Sigmoid colon (tissue), 7 donors: ENCODE data around the gene OSER1. TPM values are rescaled to one million over a fixed set of nuclear protein-coding genes. Genes with fewer than 3 reads are reported as not detected.

Experiments
- DNase-seq: peaks from one replicate; pipeline ENCODE4 v3.0.0-alpha.2; 2019
- H3K27ac ChIP-seq, 4 donors: fragments of 200-600 bp; sonication (generic); one replicate each; pipeline ENCODE4 v1.5.1; 2016 to 2019; ENCODE audit warnings: mild to moderate bottlenecking in 1 of 4
- H3K27me3 ChIP-seq, 3 donors: fragments of 200-600 bp; sonication (generic); one replicate each; pipeline ENCODE4 v1.5.1; 2019; ENCODE audit warnings: mild to moderate bottlenecking in 1 of 3
- H3K36me3 ChIP-seq, 4 donors: fragments of 200-600 bp; sonication (generic); one replicate each; pipeline ENCODE4 v1.5.1; 2016 to 2019
- H3K4me1 ChIP-seq, 4 donors: fragments of 200-600 bp; sonication (generic); one replicate each; pipeline ENCODE4 v1.5.1; 2017 to 2019
- H3K4me3 ChIP-seq, 4 donors: fragments of 200-600 bp; sonication (generic); one replicate each; pipeline ENCODE4 v1.5.1; 2017 to 2019; ENCODE audit warnings: mild to moderate bottlenecking in 2 of 4, moderate library complexity in 1 of 4
- H3K9me3 ChIP-seq, 4 donors: fragments of 200-600 bp in 3 of 4; sonication (generic) in 3 of 4; one replicate each; pipeline versions ENCODE4 v1.5.1 to v1.6.1; 2013 to 2019
- CTCF ChIP-seq, 4 experiments: fragments of 450-650 bp in 3 of 4; fragments of 200-600 bp in 1 of 4; IDR thresholded peaks; one replicate each; pipeline ENCODE4 v1.5.1; 2016 to 2019; ENCODE audit warnings: antibody characterized with exemption in 4 of 4, mild to moderate bottlenecking in 3 of 4, moderate library complexity in 2 of 4
- EP300 ChIP-seq, 4 donors: sonication (generic); formaldehyde crosslinking; IDR thresholded peaks; one replicate each; pipeline ENCODE4 v1.6.1; 2017; ENCODE audit warnings: antibody characterized with exemption in 4 of 4
- POLR2A ChIP-seq, 2 donors: fragments of 450-650 bp; IDR thresholded peaks; one replicate each; pipeline ENCODE4 v1.6.1; 2016; ENCODE audit warnings: antibody characterized with exemption in 2 of 2, mild to moderate bottlenecking in 2 of 2, moderate library complexity in 2 of 2
- POLR2AphosphoS5 ChIP-seq, 4 donors: sonication (generic); formaldehyde crosslinking; IDR thresholded peaks; one replicate each; pipeline ENCODE4 v1.6.1; 2017; ENCODE audit warnings: antibody characterized with exemption in 4 of 4
- WGBS, 2 donors: extraction: QIAGEN DNeasy Blood & Tissue Kit; methylation state at CpG; one replicate each; pipeline ENCODE4 v1.1.7; 2013; 5-methylcytosine and 5-hydroxymethylcytosine counted together
- intact Hi-C: fragments of 100-400 bp; cut with DNase I; formaldehyde crosslinking; loops from one replicate; pipeline ENCODE4 v1.15.1; 2023
- polyA plus RNA-seq, 3 donors: library from polyadenylated mRNA; stranded (reverse); fragments of 200-250 nt; gene quantifications; one replicate each; pipeline ENCODE4 v1.2.3, GENCODE V29; 2013
- total RNA-seq, 4 donors: library from RNA; depleted of rRNA; stranded (reverse); fragments of >200 nt; gene quantifications; one replicate each; pipeline ENCODE4 v1.1.0, GENCODE V29; 2016
- donor health status: healthy with polysubstance abuse.
- donor health status: Bipolar disorder and iron deficiency.
- donor health status: healthy.

The OSER1 gene
- total and polyA plus RNA-seq, 7 donors, result 28.5 to 90.5 (median 47.4) TPM

- peak overlapping the region; percentile 80 to 92 (median 92) for H3K27ac ChIP-seq
- WGBS, 2 donors, result 82 to 86% methylated on average over 14 of the region's 14 CpGs
- H3K4me3 ChIP-seq, result no peak overlapping the region
- peaks cover 0 to 8% (median 0%) of the 10 kb centered on the region in 4 donors for H3K36me3 ChIP-seq
- H3K9me3 ChIP-seq, result no peaks in the 10 kb centered on the region
- H3K4me1 ChIP-seq, result peaks cover 0 to 83% (median 77%) of the 10 kb centered on the region in 4 donors
- peak in 1 of 4 donors; percentile 26 for TF ChIP-seq POLR2AphosphoS5 (IDR thresholded peaks at IDR 0.05)
- no peak for TF ChIP-seq POLR2A (IDR thresholded peaks at IDR 0.05)
- no peak for TF ChIP-seq CTCF (IDR thresholded peaks at IDR 0.05)
- peak in 1 of 4 donors; percentile 22 for TF ChIP-seq EP300 (IDR thresholded peaks at IDR 0.05)
- intact Hi-C loops, result loop anchor here (1.0 kb wide), 1 partner anchor 12 kb away; no protein-coding TSS in a partner anchor
- no peaks in the 10 kb centered on the region for H3K27me3 ChIP-seq
- peak; percentile 59 for DNase-seq
These were observed 58.8 kb downstream of the OSER1 start for GRCh38 chr20:44151621-44152416.

GRCh38 chr20:44146272-44146671 lies 64.3 kb downstream of the OSER1 start:
- Histone ChIP-seq H3K27ac (peak overlapping the region; percentile 80 to 92 (median 92)), H3K4me1 (peaks cover 0 to 87% (median 86%) of the 10 kb centered on the region in 4 donors), H3K4me3 (no peak overlapping the region), H3K36me3 (peaks cover 0 to 10% (median 0%) of the 10 kb centered on the region in 4 donors), H3K9me3 (no peaks in the 10 kb centered on the region), H3K27me3 (no peaks in the 10 kb centered on the region)
- WGBS, 2 donors, result 73 to 76% methylated on average over 4 of the region's 4 CpGs
- intact Hi-C loops, result no loop called here
- peak; percentile 43 for DNase-seq
- TF ChIP-seq POLR2A (IDR thresholded peaks at IDR 0.05) (no peak), POLR2AphosphoS5 (IDR thresholded peaks at IDR 0.05) (no peak), CTCF (IDR thresholded peaks at IDR 0.05) (no peak), EP300 (IDR thresholded peaks at IDR 0.05) (no peak)

Other genes with a start within 250 kb of the OSER1 start
- 100 to 1,000 TPM in 3 of 4 donors, 10 to 100 TPM in 1; 52.0 to 166 (median 122) TPM for gene JPH2, start 23.6 kb downstream of the OSER1 start, total RNA-seq
- gene JPH2, start 23.6 kb downstream of the OSER1 start, polyA plus RNA-seq, result 1 to 10 TPM in 1 of 3 donors, under 1 TPM in 2; 0.23 to 5.3 (median 0.60) TPM
- 1 to 10 TPM in 2 of 4 donors, under 1 TPM in 1, not detected in 1; 0.36 to 1.4 (median 1.3) TPM for gene GDAP1L1, start 36.5 kb upstream of the OSER1 start, total RNA-seq
- gene GDAP1L1, start 36.5 kb upstream of the OSER1 start, polyA plus RNA-seq, result under 1 TPM in 2 of 3 donors, not detected in 1; 0.20 to 0.60 TPM
- 1 to 10 TPM; 6.1 to 9.1 (median 7.4) TPM for gene FITM2, start 100.4 kb upstream of the OSER1 start, total RNA-seq
- 1 to 10 TPM in 2 of 3 donors, under 1 TPM in 1; 0.60 to 6.1 (median 1.4) TPM for gene FITM2, start 100.4 kb upstream of the OSER1 start, polyA plus RNA-seq
- gene R3HDML, start 126.3 kb upstream of the OSER1 start, total RNA-seq, result not detected
- gene R3HDML, start 126.3 kb upstream of the OSER1 start, polyA plus RNA-seq, result not detected
- 1 to 10 TPM in 1 of 4 donors, under 1 TPM in 1, not detected in 2; 0.27 to 1.1 TPM for gene HNF4A, start 144.9 kb upstream of the OSER1 start, total RNA-seq
- gene HNF4A, start 144.9 kb upstream of the OSER1 start, polyA plus RNA-seq, result 100 to 1,000 TPM in 2 of 3 donors, 10 to 100 TPM in 1; 52.9 to 124 (median 112) TPM